Gastroesophageal sphincter (tissue), 3 donors: Measurements from ENCODE around the gene FARS2.

ENCODE experiments used
- EP300 ChIP-seq: sonication (generic); formaldehyde crosslinking; IDR thresholded peaks from one replicate; pipeline ENCODE4 v1.6.1; 2017; ENCODE audit warnings: antibody characterized with exemption, mild to moderate bottlenecking
- POLR2A ChIP-seq, 2 donors: fragments of 450-650 bp; IDR thresholded peaks; one replicate each; pipeline ENCODE4 v1.6.1; 2017; ENCODE audit warnings: antibody characterized with exemption in 2 of 2, mild to moderate bottlenecking in 2 of 2, moderate library complexity in 1 of 2
- TF ChIP-seq, protein P1 (sequence below), 4 experiments: fragments of 200-600 bp in 2 of 4; fragments of 450-650 bp in 2 of 4; sonication (generic) in 1 of 4; IDR thresholded peaks; one replicate each; pipeline ENCODE4 v1.5.1; 2017 to 2019; ENCODE audit warnings: antibody characterized with exemption in 4 of 4, mild to moderate bottlenecking in 2 of 4, moderate library complexity in 2 of 4

- TF ChIP-seq POLR2A (IDR thresholded peaks at IDR 0.05) (no peak), EP300 (no peak)
- TF ChIP-seq, protein P1, sequence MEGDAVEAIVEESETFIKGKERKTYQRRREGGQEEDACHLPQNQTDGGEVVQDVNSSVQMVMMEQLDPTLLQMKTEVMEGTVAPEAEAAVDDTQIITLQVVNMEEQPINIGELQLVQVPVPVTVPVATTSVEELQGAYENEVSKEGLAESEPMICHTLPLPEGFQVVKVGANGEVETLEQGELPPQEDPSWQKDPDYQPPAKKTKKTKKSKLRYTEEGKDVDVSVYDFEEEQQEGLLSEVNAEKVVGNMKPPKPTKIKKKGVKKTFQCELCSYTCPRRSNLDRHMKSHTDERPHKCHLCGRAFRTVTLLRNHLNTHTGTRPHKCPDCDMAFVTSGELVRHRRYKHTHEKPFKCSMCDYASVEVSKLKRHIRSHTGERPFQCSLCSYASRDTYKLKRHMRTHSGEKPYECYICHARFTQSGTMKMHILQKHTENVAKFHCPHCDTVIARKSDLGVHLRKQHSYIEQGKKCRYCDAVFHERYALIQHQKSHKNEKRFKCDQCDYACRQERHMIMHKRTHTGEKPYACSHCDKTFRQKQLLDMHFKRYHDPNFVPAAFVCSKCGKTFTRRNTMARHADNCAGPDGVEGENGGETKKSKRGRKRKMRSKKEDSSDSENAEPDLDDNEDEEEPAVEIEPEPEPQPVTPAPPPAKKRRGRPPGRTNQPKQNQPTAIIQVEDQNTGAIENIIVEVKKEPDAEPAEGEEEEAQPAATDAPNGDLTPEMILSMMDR (IDR thresholded peaks at IDR 0.05), result no peak
These were observed 205.2 kb downstream of the FARS2 start for GRCh38 chr6:5466281-5467136.
